ENCODE results near the gene RPP30.
"Not testable (repeated sequence)": the region's sequence is repeated elsewhere in the genome, so short reads cannot be mapped to it uniquely, and the experiment has no call there.

RPP30 gene

DNA sequence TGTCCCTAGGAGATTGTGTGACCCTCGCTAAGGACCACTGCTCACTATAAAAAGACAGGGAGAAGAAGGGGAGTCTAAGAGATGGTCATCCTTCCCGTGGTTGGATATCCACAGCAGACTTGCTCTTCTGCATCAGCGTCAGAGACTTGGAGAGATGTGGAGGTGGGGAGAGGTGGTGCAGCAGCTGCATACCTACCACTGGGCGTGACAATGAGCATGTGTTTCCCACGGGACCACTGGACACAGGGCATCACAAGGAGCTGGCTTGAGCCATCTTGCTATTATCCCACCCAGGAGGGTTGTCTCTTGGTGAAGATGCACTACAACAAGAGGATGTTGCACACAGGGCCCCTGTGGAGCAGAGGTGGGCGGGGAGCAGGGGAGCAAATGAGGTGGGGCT, 67.9 kb downstream of the RPP30 start:
- no peak for DNase-seq

DNA sequence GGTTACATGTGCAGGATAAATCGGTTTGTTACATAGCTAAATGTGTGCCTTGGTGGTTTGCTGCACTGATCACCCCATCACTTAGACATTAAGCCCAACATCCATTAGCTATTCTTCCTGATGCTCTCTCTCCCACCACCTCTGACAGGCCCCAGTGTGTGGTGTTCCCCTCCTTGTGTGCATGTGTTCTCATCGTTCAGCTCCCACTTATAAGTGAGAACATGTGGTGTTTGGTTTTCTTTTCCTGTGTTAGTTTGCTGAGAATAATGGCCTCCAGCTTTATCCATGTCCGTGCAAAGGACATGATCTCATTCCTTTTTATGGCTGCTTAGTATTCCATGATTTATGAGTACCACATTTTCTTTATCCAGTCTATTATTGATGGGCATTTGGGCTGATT, 71.2 kb downstream of the RPP30 start:
- not testable (repeated sequence) for DNase-seq

DNA sequence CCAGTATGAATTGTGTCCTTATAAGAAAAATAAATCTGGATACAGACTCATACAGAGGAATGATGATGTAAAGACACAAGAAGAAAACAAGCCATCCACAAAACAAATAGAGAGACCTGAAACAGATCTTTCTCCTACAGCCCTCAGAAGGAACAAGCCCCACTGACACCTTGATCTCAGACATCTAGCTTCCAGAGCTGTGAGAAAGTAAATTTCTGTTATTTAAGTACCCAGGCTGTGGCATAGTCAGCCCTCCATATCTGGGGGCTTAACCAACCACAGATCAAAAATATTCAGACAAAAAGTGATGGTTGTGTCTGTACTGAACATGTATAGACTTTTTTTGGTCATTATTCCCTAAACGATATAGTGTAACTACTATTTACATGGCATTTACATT, 73.0 kb downstream of the RPP30 start:
- no peak for DNase-seq

DNA sequence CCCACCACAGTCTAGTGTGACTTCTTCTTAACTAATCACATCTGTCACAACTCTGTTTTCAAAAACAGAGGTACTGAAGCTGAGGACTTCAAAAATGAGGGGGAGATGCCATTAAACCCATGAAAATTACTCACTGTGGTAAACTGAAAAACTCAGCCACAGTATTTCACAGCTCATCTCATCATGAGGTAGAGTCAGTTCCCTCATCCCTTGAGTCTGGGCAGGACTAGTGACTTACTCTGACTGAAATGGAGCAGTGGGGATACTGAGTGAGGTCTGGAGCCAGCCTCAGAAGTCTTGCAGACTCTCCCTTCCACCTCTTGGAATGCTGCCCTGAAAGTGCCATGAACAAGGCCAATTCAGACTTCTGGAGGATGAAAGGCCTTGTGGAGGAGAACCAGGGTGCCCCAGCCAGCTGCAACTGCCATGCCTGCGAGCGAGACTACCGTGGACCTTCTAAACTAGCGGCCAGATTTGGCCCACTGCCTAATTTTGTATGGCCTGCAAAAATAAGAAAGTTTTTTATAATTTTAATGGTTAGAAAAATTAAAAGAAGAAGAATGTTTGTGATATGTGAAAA, 73.8 kb downstream of the RPP30 start:
- peak in 18 of 51 donors; percentile 2 to 56 (median 14) for DNase-seq

DNA sequence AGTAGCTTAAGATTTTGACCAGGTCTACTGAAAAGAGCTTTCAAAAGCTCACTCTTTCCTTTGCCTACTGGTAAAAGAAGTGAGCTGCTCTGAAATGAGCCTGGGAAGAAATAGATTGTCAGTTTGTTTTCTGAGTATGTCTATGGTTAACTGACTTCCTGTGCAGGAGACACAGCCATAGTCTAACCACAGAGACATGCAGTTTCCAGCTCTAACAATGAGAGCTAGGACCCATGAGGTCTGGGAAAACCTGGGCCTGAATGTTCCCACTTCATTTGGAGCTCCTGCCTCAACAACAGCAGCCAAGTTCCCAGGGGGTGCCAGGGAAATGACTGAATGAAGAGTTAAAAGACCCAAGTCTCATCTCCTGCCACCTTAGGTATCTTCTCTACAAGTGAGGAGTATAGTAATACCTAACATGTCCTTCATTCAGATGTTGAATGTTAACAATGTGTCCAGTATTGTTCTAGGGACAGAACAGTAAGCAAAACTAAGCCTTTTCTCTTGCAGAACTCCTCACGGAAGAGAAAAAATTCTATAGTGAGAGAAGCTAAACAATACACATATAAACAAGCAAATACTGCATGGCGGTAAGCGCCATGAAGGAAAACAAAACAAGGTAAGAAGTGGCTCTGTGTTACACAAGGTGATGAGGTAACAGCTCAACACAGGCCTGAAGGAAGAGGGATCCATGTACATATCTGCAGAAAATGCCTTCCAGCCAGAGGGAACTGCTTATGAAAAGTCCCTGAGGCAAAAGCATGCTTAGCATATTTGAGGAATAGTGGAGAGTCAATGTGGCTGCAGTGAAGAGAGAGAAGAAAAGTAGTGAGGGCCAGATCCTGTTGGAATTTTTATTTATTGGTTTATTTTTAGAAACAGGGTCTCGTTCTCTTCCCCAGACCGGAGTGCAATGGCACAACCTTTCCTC, 75.5 kb downstream of the RPP30 start:
- DNase-seq = no peak

Measured in hypothalamus (tissue), 51 donors.